DND-41 (cell line): Measurements from ENCODE around the gene ENTR1.

ENCODE experiments used
- ATAC-seq: fragments of 200-7000 bp; cut with Tn5 transposase; 3 replicates; pipeline ENCODE4 v1.9.1; 2021; ENCODE audit warnings: low read depth; ENCODE audit not compliant: insufficient read depth
- DNase-seq: peaks from one replicate; pipeline ENCODE4 v3.0.0-alpha.2; 2020
- H2AFZ ChIP-seq: 2 replicates; pipeline ENCODE4 v1.6.0; 2012; ENCODE audit warnings: low read depth, low read length
- H3K27ac ChIP-seq: 2 replicates; pipeline ENCODE4 v1.5.1; 2012; ENCODE audit warnings: low read length, inconsistent platforms
- H3K27me3 ChIP-seq: fragments of 200-600 bp; sonication (generic); 2 replicates; pipeline ENCODE4 v1.6.0; 2012; ENCODE audit warnings: low read length, mild to moderate bottlenecking, inconsistent platforms; ENCODE audit not compliant: insufficient read depth, poor library complexity
- H3K36me3 ChIP-seq: 2 replicates; pipeline ENCODE4 v1.5.1; 2012; ENCODE audit warnings: low read length, inconsistent platforms; ENCODE audit not compliant: insufficient read depth
- H3K4me1 ChIP-seq: 2 replicates; pipeline ENCODE4 v1.5.1; 2012; ENCODE audit warnings: mild to moderate bottlenecking, low read length; ENCODE audit not compliant: insufficient read depth
- H3K4me2 ChIP-seq: 2 replicates; pipeline ENCODE4 v1.6.0; 2012; ENCODE audit warnings: mild to moderate bottlenecking, moderate library complexity, low read length, inconsistent platforms; ENCODE audit not compliant: insufficient read depth
- H3K4me3 ChIP-seq, 2 experiments: fragments of 200-600 bp in 1 of 2; shearing (Covaris generic) in 1 of 2; 2 replicates each; pipeline ENCODE4 v1.5.1; 2012 to 2016; ENCODE audit warnings: inconsistent platforms in 2 of 2, low read length in 2 of 2, mild to moderate bottlenecking in 2 of 2, low read depth in 1 of 2, moderate library complexity in 1 of 2
- H3K79me2 ChIP-seq: 2 replicates; pipeline ENCODE4 v1.6.0; 2012; ENCODE audit warnings: low read length, inconsistent platforms; ENCODE audit not compliant: insufficient read depth
- H3K9ac ChIP-seq: 2 replicates; pipeline ENCODE4 v1.6.0; 2012; ENCODE audit warnings: low read depth, mild to moderate bottlenecking, inconsistent platforms, low read length, moderate library complexity
- H3K9me3 ChIP-seq: 2 replicates; pipeline ENCODE4 v1.5.1; 2012; ENCODE audit warnings: low read length, moderate library complexity, mild to moderate bottlenecking, inconsistent platforms; ENCODE audit not compliant: insufficient read depth, severe bottlenecking
- H4K20me1 ChIP-seq: 2 replicates; pipeline ENCODE4 v1.6.0; 2012; ENCODE audit warnings: low read length; ENCODE audit not compliant: insufficient read depth
- EZH2 ChIP-seq: IDR thresholded peaks from 3 replicates; pipeline ENCODE4 v1.6.1; 2012; ENCODE audit warnings: borderline replicate concordance, low read depth, mild to moderate bottlenecking, moderate library complexity, low read length, inconsistent platforms; ENCODE audit not compliant: severe bottlenecking
- TF ChIP-seq, protein P1 (sequence below): IDR thresholded peaks from 2 replicates; pipeline ENCODE4 v1.5.1; 2012; ENCODE audit warnings: borderline replicate concordance, low read length, moderate library complexity, mild to moderate bottlenecking; ENCODE audit not compliant: poor library complexity, severe bottlenecking; ENCODE audit errors: extremely low read depth

ENTR1 gene

DNA sequence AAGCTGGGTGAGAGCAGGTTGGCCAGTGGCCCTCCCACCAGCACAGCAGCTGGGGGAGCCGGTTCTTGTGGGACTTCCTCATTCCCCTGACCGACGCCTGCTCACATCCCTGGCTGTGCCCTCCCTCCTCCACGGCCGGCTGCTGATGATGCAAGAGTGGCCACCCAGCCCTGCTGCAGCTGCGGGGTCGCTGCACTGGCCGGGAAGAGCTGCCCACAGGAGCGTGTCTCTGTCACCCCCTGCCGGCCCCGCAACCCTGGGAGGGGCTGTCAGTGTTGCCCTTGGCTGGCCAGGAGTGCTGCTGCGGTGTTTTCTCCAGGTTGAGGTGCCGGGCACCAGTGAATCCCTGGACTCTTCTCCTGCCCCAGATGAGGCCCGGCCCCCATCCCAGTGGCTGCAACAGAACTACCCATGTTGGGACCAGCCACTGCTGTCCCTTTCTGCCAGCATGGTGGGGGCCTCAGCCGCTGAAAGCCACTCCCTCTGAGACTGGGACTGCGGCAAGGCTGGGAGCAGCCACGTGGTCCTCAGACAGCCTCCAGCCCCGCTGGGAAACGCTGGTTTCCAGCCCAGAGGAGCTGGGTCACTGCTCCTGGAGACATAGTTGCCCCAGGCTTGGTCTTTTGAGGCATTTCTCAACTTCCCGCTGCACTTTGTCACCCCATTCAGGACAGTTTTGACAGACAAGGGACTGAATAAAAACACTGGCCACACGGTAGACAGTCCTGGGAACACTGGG lies 37.7 kb downstream of the ENTR1 start:
- Histone ChIP-seq H3K9ac (no peak overlapping the region), H3K4me3 (no peak overlapping the region), H2AFZ (no peak overlapping the region), H3K79me2 (no peaks in the 10 kb centered on the region), H4K20me1 (peaks cover 15% of the 10 kb centered on the region), H3K4me1 (no peaks in the 10 kb centered on the region), H3K9me3 (no peaks in the 10 kb centered on the region), H3K27me3 (no peaks in the 10 kb centered on the region), H3K36me3 (0 out of 2 replicates have a peak, but pooled peaks cover 4% of the 10 kb centered on the region), H3K27ac (no peak overlapping the region), H3K4me2 (no peak overlapping the region)
- no peak for DNase-seq
- ATAC-seq = no peak; the same call in 2 of the 3 replicates
- TF ChIP-seq, protein P1, sequence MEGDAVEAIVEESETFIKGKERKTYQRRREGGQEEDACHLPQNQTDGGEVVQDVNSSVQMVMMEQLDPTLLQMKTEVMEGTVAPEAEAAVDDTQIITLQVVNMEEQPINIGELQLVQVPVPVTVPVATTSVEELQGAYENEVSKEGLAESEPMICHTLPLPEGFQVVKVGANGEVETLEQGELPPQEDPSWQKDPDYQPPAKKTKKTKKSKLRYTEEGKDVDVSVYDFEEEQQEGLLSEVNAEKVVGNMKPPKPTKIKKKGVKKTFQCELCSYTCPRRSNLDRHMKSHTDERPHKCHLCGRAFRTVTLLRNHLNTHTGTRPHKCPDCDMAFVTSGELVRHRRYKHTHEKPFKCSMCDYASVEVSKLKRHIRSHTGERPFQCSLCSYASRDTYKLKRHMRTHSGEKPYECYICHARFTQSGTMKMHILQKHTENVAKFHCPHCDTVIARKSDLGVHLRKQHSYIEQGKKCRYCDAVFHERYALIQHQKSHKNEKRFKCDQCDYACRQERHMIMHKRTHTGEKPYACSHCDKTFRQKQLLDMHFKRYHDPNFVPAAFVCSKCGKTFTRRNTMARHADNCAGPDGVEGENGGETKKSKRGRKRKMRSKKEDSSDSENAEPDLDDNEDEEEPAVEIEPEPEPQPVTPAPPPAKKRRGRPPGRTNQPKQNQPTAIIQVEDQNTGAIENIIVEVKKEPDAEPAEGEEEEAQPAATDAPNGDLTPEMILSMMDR = no peak
- TF ChIP-seq EZH2 = no peak

GRCh38 chr9:136372006-136372405 lies 38.4 kb downstream of the ENTR1 start:
- no peak for TF ChIP-seq EZH2
- TF ChIP-seq, protein P1 = no peak
- H3K4me1 ChIP-seq = no peaks in the 10 kb centered on the region
- 0 out of 2 replicates have a peak, but pooled peaks cover 4% of the 10 kb centered on the region for H3K36me3 ChIP-seq
- ATAC-seq (no peak), DNase-seq (no peak)
- peaks cover 22% of the 10 kb centered on the region for H4K20me1 ChIP-seq
- H3K9me3 ChIP-seq = no peaks in the 10 kb centered on the region
- H3K4me2 ChIP-seq = no peak overlapping the region
- H3K4me3 ChIP-seq = no peak overlapping the region
- H3K9ac ChIP-seq = no peak overlapping the region
- no peaks in the 10 kb centered on the region for H3K27me3 ChIP-seq
- H2AFZ ChIP-seq = no peak overlapping the region
- H3K79me2 ChIP-seq = no peaks in the 10 kb centered on the region
- H3K27ac ChIP-seq = no peak overlapping the region

- TF ChIP-seq, protein P1 = no peak
- no peak for TF ChIP-seq EZH2
- no peaks in the 10 kb centered on the region for H3K4me1 ChIP-seq
- no peak overlapping the region for H3K9ac ChIP-seq
These were observed 38.9 kb downstream of the ENTR1 start for GRCh38 chr9:136371533-136371880.

More at GRCh38 chr9:136371533-136371880, 38.9 kb downstream of the ENTR1 start:
- Histone ChIP-seq H3K79me2 (no peaks in the 10 kb centered on the region), H3K36me3 (0 out of 2 replicates have a peak, but pooled peaks cover 4% of the 10 kb centered on the region), H3K27me3 (no peaks in the 10 kb centered on the region), H3K4me3 (no peak overlapping the region), H3K4me2 (no peak overlapping the region), H3K9me3 (no peaks in the 10 kb centered on the region), H2AFZ (no peak overlapping the region), H4K20me1 (peaks cover 27% of the 10 kb centered on the region), H3K27ac (no peak overlapping the region)
- DNase-seq (no peak), ATAC-seq (no peak)
